ENCODE measurements around the gene R3HDM4.
"Not testable (repeated sequence)": the region's sequence is repeated elsewhere in the genome, so short reads cannot be mapped to it uniquely, and the experiment has no call there.

DNA sequence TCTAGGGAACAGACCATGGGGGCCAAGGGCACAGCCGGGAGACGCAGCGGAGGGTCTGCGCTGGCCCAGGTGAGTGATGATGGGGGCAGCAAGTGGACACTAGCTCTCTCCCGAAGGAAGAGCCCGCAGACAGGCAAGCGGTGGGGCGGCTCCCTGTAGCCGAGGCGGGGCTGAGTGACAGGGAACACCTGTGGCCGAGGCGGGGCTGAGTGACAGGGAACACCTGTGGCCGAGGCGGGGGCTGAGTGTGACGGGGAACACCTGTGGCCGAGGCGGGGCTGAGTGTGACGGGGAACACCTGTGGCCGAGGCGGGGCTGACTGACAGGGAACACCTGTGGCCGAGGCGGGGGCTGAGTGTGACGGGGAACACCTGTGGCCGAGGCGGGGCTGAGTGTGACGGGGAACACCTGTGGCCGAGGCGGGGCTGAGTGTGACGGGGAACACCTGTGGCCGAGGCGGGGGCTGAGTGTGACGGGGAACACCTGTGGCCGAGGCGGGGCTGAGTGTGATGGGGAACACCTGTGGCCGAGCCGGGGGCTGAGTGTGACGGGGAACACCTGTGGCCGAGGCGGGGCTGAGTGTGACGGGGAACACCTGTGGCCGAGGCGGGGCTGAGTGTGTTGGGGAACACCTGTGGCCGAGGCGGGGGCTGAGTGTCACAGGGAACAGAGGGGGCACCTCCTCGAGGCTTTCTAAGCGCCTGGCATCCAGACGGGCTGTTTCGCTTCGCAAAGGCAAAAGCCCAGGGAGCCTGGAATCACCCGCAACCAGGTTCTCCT lies 21.4 kb downstream of the R3HDM4 start:
- TF ChIP-seq, protein P1, sequence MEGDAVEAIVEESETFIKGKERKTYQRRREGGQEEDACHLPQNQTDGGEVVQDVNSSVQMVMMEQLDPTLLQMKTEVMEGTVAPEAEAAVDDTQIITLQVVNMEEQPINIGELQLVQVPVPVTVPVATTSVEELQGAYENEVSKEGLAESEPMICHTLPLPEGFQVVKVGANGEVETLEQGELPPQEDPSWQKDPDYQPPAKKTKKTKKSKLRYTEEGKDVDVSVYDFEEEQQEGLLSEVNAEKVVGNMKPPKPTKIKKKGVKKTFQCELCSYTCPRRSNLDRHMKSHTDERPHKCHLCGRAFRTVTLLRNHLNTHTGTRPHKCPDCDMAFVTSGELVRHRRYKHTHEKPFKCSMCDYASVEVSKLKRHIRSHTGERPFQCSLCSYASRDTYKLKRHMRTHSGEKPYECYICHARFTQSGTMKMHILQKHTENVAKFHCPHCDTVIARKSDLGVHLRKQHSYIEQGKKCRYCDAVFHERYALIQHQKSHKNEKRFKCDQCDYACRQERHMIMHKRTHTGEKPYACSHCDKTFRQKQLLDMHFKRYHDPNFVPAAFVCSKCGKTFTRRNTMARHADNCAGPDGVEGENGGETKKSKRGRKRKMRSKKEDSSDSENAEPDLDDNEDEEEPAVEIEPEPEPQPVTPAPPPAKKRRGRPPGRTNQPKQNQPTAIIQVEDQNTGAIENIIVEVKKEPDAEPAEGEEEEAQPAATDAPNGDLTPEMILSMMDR (IDR thresholded peaks at IDR 0.05): not testable (repeated sequence)
- TF ChIP-seq ZFX (IDR thresholded peaks at IDR 0.05; ENCODE audit: borderline replicate concordance): not testable (repeated sequence)

Measured in 22Rv1 (cell line).